ENCODE results near the gene NCR1. TPM values are rescaled to one million over a fixed set of nuclear protein-coding genes. Genes with fewer than 3 reads are reported as not detected.
"Not testable (repeated sequence)": the region's sequence is repeated elsewhere in the genome, so short reads cannot be mapped to it uniquely, and the experiment has no call there.

Gene NCR1
- total RNA-seq, 1 donor from 2014 or later, result not detected

- H3K4me1 Mint-ChIP-seq (ENCODE audit: unreplicated experiment), result no peaks in the 10 kb centered on the region
- no peak overlapping the region for H3K27ac Mint-ChIP-seq
- H3K36me3 Mint-ChIP-seq, result no peaks in the 10 kb centered on the region
- no peak for TF ChIP-seq CTCF (conservative IDR thresholded peaks at IDR 0.05)
- DNase-seq (ENCODE audit: extremely low spot score, unreplicated experiment), result no peak
- H3K27me3 Mint-ChIP-seq, result no peaks in the 10 kb centered on the region
- no peaks in the 10 kb centered on the region for H3K9me3 Mint-ChIP-seq
- no peak overlapping the region for H3K4me3 Mint-ChIP-seq
Measured at GRCh38 chr19:54938906-54939305, 33.0 kb downstream of the NCR1 start.

GRCh38 chr19:54939538-54939937 is 33.6 kb downstream of the NCR1 start:
- not testable (repeated sequence) for DNase-seq (ENCODE audit: extremely low spot score, unreplicated experiment); H3K36me3 Mint-ChIP-seq

GRCh38 chr19:54943772-54944361 is 37.9 kb downstream of the NCR1 start:
- not testable (repeated sequence) for H3K4me1 Mint-ChIP-seq (ENCODE audit: unreplicated experiment); H3K27me3 Mint-ChIP-seq; H3K4me3 Mint-ChIP-seq; H3K9me3 Mint-ChIP-seq; DNase-seq (ENCODE audit: extremely low spot score, unreplicated experiment); H3K27ac Mint-ChIP-seq; H3K36me3 Mint-ChIP-seq

More at GRCh38 chr19:54939538-54939937, 33.6 kb downstream of the NCR1 start:
- H3K4me3 Mint-ChIP-seq; H3K9me3 Mint-ChIP-seq; H3K4me1 Mint-ChIP-seq (ENCODE audit: unreplicated experiment); H3K27ac Mint-ChIP-seq; H3K27me3 Mint-ChIP-seq: not testable (repeated sequence)

GRCh38 chr19:54947381-54947780 is 41.4 kb downstream of the NCR1 start, which contains the start of gene NLRP7:
Gene NLRP7 (minus strand): TSS chr19:54947530.
- Mint-ChIP-seq H3K36me3 (no peaks in the 10 kb centered on the region), H3K9me3 (no peaks in the 10 kb centered on the region), H3K27me3 (peaks cover 6% of the 10 kb centered on the region), H3K27ac (no peak within 1 kb of the TSS), H3K4me3 (no peak within 1 kb of the TSS), H3K4me1 (ENCODE audit: unreplicated experiment) (no peaks in the 10 kb centered on the region)
- TF ChIP-seq CTCF (conservative IDR thresholded peaks at IDR 0.05), result no peak
- no peak for DNase-seq (ENCODE audit: extremely low spot score, unreplicated experiment)

- peaks cover 4% of the 10 kb centered on the region for H3K27me3 Mint-ChIP-seq
- no peaks in the 10 kb centered on the region for H3K9me3 Mint-ChIP-seq
- no peak overlapping the region for H3K27ac Mint-ChIP-seq
- no peak for DNase-seq (ENCODE audit: extremely low spot score, unreplicated experiment)
- no peaks in the 10 kb centered on the region for H3K36me3 Mint-ChIP-seq
- TF ChIP-seq CTCF (conservative IDR thresholded peaks at IDR 0.05), result no peak
- H3K4me3 Mint-ChIP-seq, result no peak overlapping the region
- H3K4me1 Mint-ChIP-seq (ENCODE audit: unreplicated experiment), result no peaks in the 10 kb centered on the region
Measured at GRCh38 chr19:54949412-54949811, 43.5 kb downstream of the NCR1 start.

GRCh38 chr19:54950580-54950979 is 44.6 kb downstream of the NCR1 start:
- not testable (repeated sequence) for H3K9me3 Mint-ChIP-seq, H3K27me3 Mint-ChIP-seq

GRCh38 chr19:54952591-54953344 is 46.8 kb downstream of the NCR1 start:
- Mint-ChIP-seq H3K9me3 (no peaks in the 10 kb centered on the region), H3K27me3 (peaks cover 3% of the 10 kb centered on the region), H3K36me3 (no peaks in the 10 kb centered on the region), H3K4me1 (ENCODE audit: unreplicated experiment) (no peaks in the 10 kb centered on the region), H3K27ac (no peak overlapping the region), H3K4me3 (no peak overlapping the region)
- DNase-seq (ENCODE audit: extremely low spot score, unreplicated experiment), result no peak
- TF ChIP-seq CTCF (conservative IDR thresholded peaks at IDR 0.05), result no peak

More at GRCh38 chr19:54950580-54950979, 44.6 kb downstream of the NCR1 start:
- H3K4me1 Mint-ChIP-seq (ENCODE audit: unreplicated experiment); DNase-seq (ENCODE audit: extremely low spot score, unreplicated experiment); H3K4me3 Mint-ChIP-seq; H3K27ac Mint-ChIP-seq; H3K36me3 Mint-ChIP-seq: not testable (repeated sequence)

- DNase-seq (ENCODE audit: extremely low spot score, unreplicated experiment); H3K4me3 Mint-ChIP-seq; H3K27ac Mint-ChIP-seq; H3K27me3 Mint-ChIP-seq; H3K36me3 Mint-ChIP-seq; H3K9me3 Mint-ChIP-seq; H3K4me1 Mint-ChIP-seq (ENCODE audit: unreplicated experiment): not testable (repeated sequence)
Measured at GRCh38 chr19:54953345-54953713, 47.4 kb downstream of the NCR1 start.

Data from type B pancreatic cell (in vitro differentiated cells).